A549 (cell line): ENCODE results near the gene PTGR1. TPM values are rescaled to one million over a fixed set of nuclear protein-coding genes. Genes with fewer than 3 reads are reported as not detected.

Experiments used
- ATAC-seq, 2 experiments: fragments of 200-7000 bp in 1 of 2; fragments of >200 bp in 1 of 2; cut with Nextera tagmentation in 1 of 2; cut with Tn5 transposase in 1 of 2; 3 replicates each; pipeline versions ENCODE4 v1.8.0 to v1.9.1; 2018 to 2020; ENCODE audit warnings: mild to moderate bottlenecking in 1 of 2, moderate library complexity in 1 of 2
- CTCF ChIA-PET: fragments of 300-600 bp; sonication (Branson Sonifier 250); formaldehyde crosslinking; extraction: SDS; loops from one replicate; lab custom pipeline; 2021; ENCODE audit warnings: antibody characterized with exemption, inconsistent platforms; lab: Yijun Ruan, JAX
- POLR2A ChIA-PET: fragments of 350-600 bp; formaldehyde crosslinking; extraction: SDS; loops from one replicate; lab custom pipeline; 2021; ENCODE audit warnings: antibody characterized with exemption, inconsistent platforms; lab: Yijun Ruan, JAX
- DNase-seq, 2 experiments: peaks; one replicate each; pipeline versions ENCODE4 v3.0.0 to v3.0.0-alpha.2; 2011 to 2016; ENCODE audit warnings: low read depth in 1 of 2, low spot score in 1 of 2
- FAIRE-seq: peaks from 2 replicates; lab custom pipeline; 2011; peaks lifted over from hg19 to GRCh38; lab: Jason Lieb, UNC
- H3K27ac ChIP-seq, 2 experiments: fragments of >200 bp; sonication (Bioruptor Twin); formaldehyde crosslinking; 3 replicates each; pipeline ENCODE4 v1.5.1; 2016 to 2017
- H3K4me1 ChIP-seq: fragments of >200 bp; sonication (Bioruptor Twin); formaldehyde crosslinking; 3 replicates; pipeline ENCODE4 v1.6.1; 2016
- H3K4me2 ChIP-seq: fragments of >200 bp; sonication (Bioruptor Twin); formaldehyde crosslinking; 3 replicates; pipeline ENCODE4 v1.6.1; 2016
- H3K4me3 ChIP-seq: fragments of >200 bp; sonication (Bioruptor Twin); formaldehyde crosslinking; 3 replicates; pipeline ENCODE4 v1.5.1; 2016
- H3K9me3 ChIP-seq: fragments of >200 bp; sonication (Bioruptor Twin); formaldehyde crosslinking; 3 replicates; pipeline ENCODE4 v1.6.1; 2016
- BCL3 ChIP-seq: fragments of >200 bp; sonication (Bioruptor Twin); formaldehyde crosslinking; IDR thresholded peaks from 3 replicates; pipeline ENCODE4 v1.6.1; 2016
- BHLHE40 ChIP-seq: IDR thresholded peaks from 2 replicates; pipeline ENCODE4 v1.6.1; 2012; ENCODE audit warnings: low read depth, low read length, inconsistent platforms
- CBX2 ChIP-seq: fragments of 200-600 bp; sonication (generic); IDR thresholded peaks from 2 replicates; pipeline ENCODE4 v1.6.1; 2016; ENCODE audit warnings: low read depth, mild to moderate bottlenecking, borderline replicate concordance
- CEBPB ChIP-seq, 2 experiments: fragments of >200 bp in 1 of 2; sonication (Bioruptor Twin) in 1 of 2; formaldehyde crosslinking in 1 of 2; IDR thresholded peaks; 2 replicates each; pipeline ENCODE4 v1.6.1; 2012 to 2016
- CHD4 ChIP-seq: fragments of 200-600 bp; sonication (generic); IDR thresholded peaks from 2 replicates; pipeline ENCODE4 v1.6.1; 2016; ENCODE audit warnings: antibody characterized with exemption, mild to moderate bottlenecking, borderline replicate concordance
- ELK1 ChIP-seq: fragments of 150-350 bp; IDR thresholded peaks from 2 replicates; pipeline ENCODE4 v1.6.1; 2014; ENCODE audit warnings: low read depth, mild to moderate bottlenecking, low read length
- EP300 ChIP-seq, 2 experiments: fragments of >200 bp; sonication (Bioruptor Twin); formaldehyde crosslinking; IDR thresholded peaks; 2 replicates in 1 of 2; 3 replicates in 1 of 2; pipeline ENCODE4 v1.6.1; 2016 to 2017
- GATA3 ChIP-seq: IDR thresholded peaks from 2 replicates; pipeline ENCODE4 v1.6.1; 2012; ENCODE audit warnings: borderline replicate concordance
- HDAC2 ChIP-seq: fragments of 200-600 bp; sonication (generic); IDR thresholded peaks from 2 replicates; pipeline ENCODE4 v1.6.1; 2016
- HMGXB4 ChIP-seq: fragments of 250-450 bp; sonication (Bioruptor Pico); IDR thresholded peaks from 2 replicates; pipeline ENCODE4 v1.5.0; 2021; ENCODE audit warnings: mild to moderate bottlenecking, moderate library complexity, borderline replicate concordance
- HOXA7 ChIP-seq: fragments of 250-450 bp; sonication (Bioruptor Pico); IDR thresholded peaks from 2 replicates; pipeline ENCODE4 v1.5.0; 2020; ENCODE audit warnings: mild to moderate bottlenecking, moderate library complexity
- HOXB13 ChIP-seq: fragments of 250-450 bp; sonication (Bioruptor Pico); IDR thresholded peaks from 2 replicates; pipeline ENCODE4 v1.5.0; 2020; ENCODE audit warnings: low read depth, mild to moderate bottlenecking, moderate library complexity
- HOXB5 ChIP-seq: fragments of 250-450 bp; sonication (Bioruptor Pico); IDR thresholded peaks from 2 replicates; pipeline ENCODE4 v1.5.0; 2020; ENCODE audit warnings: mild to moderate bottlenecking, moderate library complexity
- JUN ChIP-seq, 2 experiments: fragments of >200 bp; sonication (Bioruptor Twin); formaldehyde crosslinking; IDR thresholded peaks; 2 replicates in 1 of 2; 3 replicates in 1 of 2; pipeline ENCODE4 v1.6.1; 2016 to 2017
- KDM1A ChIP-seq: fragments of 200-600 bp; sonication (generic); IDR thresholded peaks from 2 replicates; pipeline ENCODE4 v1.6.1; 2016; ENCODE audit warnings: low read depth, mild to moderate bottlenecking
- MAFK ChIP-seq: fragments of 450-650 bp; IDR thresholded peaks from 2 replicates; pipeline ENCODE4 v1.6.1; 2014; ENCODE audit not compliant: partially characterized antibody
- NFE2L2 ChIP-seq: fragments of 150-350 bp; conservative IDR thresholded peaks from 2 replicates; pipeline ENCODE4 v1.6.1; 2014; ENCODE audit warnings: low read length
- NPAS2 ChIP-seq: fragments of 250-450 bp; sonication (Bioruptor Pico); IDR thresholded peaks from 2 replicates; pipeline ENCODE4 v1.8.0; 2022; ENCODE audit warnings: mild to moderate bottlenecking, moderate library complexity, borderline replicate concordance
- NR3C1 ChIP-seq: fragments of >200 bp; sonication (Bioruptor Twin); formaldehyde crosslinking; IDR thresholded peaks from 3 replicates; pipeline ENCODE4 v1.6.1; 2017
- PBX3 ChIP-seq: IDR thresholded peaks from 2 replicates; pipeline ENCODE4 v1.6.1; 2012
- PHF8 ChIP-seq: fragments of 200-600 bp; sonication (generic); IDR thresholded peaks from 2 replicates; pipeline ENCODE4 v1.6.1; 2016; ENCODE audit warnings: low read depth, mild to moderate bottlenecking, antibody characterized with exemption, moderate library complexity, borderline replicate concordance
- RARB ChIP-seq: fragments of 250-450 bp; sonication (Bioruptor Pico); IDR thresholded peaks from 2 replicates; pipeline ENCODE4 v1.8.0; 2021; ENCODE audit warnings: mild to moderate bottlenecking, moderate library complexity
- RFX5 ChIP-seq: fragments of 450-650 bp; IDR thresholded peaks from 2 replicates; pipeline ENCODE4 v1.7.1; 2014; ENCODE audit warnings: antibody characterized with exemption, mild to moderate bottlenecking, moderate library complexity
- RNF2 ChIP-seq: fragments of 200-600 bp; sonication (generic); IDR thresholded peaks from 2 replicates; pipeline ENCODE4 v1.6.1; 2016; ENCODE audit warnings: low read depth, mild to moderate bottlenecking, antibody characterized with exemption, moderate library complexity, borderline replicate concordance
- SMC3 ChIP-seq: fragments of >200 bp; sonication (Bioruptor Twin); formaldehyde crosslinking; IDR thresholded peaks from 3 replicates; pipeline ENCODE4 v1.6.1; 2018; ENCODE audit warnings: inconsistent platforms
- TFCP2L1 ChIP-seq: fragments of 250-450 bp; sonication (Bioruptor Pico); IDR thresholded peaks from 2 replicates; pipeline ENCODE4 v1.5.0; 2021; ENCODE audit warnings: mild to moderate bottlenecking
- ZSCAN20 ChIP-seq: fragments of 250-450 bp; sonication (Bioruptor Pico); IDR thresholded peaks from 2 replicates; pipeline ENCODE4 v1.8.0; 2022; ENCODE audit warnings: mild to moderate bottlenecking, moderate library complexity
- WGBS: methylation state at CpG from one replicate; pipeline ENCODE4 v1.1.6; 2017; ENCODE audit errors: missing lambda C conversion rate; 5-methylcytosine and 5-hydroxymethylcytosine counted together
- polyA plus RNA-seq, 4 experiments: library from polyadenylated mRNA; depleted of rRNA in 3 of 4; stranded (reverse); fragments of >200 nt; fragmentation: RNase III in 1 of 4; extraction: RNeasy Plus Mini Kit Qiagen cat#74134 plus additional on column Dnase treatment in 1 of 4; gene quantifications; 2 replicates in 3 of 4; 3 replicates in 1 of 4; pipeline ENCODE4 v1.2.3, GENCODE V29; 2011 to 2017

Gene PTGR1
- polyA plus RNA-seq, 2 of the 4 experiments (the other 2 are of a cell fraction), result 552 to 672 TPM

- FAIRE-seq (no peak), DNase-seq (no peak), ATAC-seq (no peak)
- Histone ChIP-seq H3K4me3 (no peak overlapping the region), H3K4me1 (no peaks in the 10 kb centered on the region), H3K4me2 (no peak overlapping the region), H3K27ac (no peak overlapping the region), H3K9me3 (peaks cover 98% of the 10 kb centered on the region)
- WGBS, result 82% methylated on average over 11 of the region's 11 CpGs
- TF ChIP-seq RNF2 (no peak), ELK1 (no peak), BCL3 (no peak), CBX2 (no peak), KDM1A (0 out of 2 replicates have a peak, but pooled peaks have one; percentile 21), PHF8 (no peak), NPAS2 (no peak), BHLHE40 (no peak), GATA3 (peak; percentile 51; the same call in 1 of the 2 replicates), HOXA7 (no peak), HOXB5 (CRISPR knock-in tag) (no peak), RFX5 (no peak), JUN (IDR thresholded peaks at IDR 0.05) (no peak), ZSCAN20 (CRISPR knock-in tag) (no peak)
- POLR2A ChIA-PET, result no interaction called here
- CTCF ChIA-PET, result interaction anchor here (0.6 kb wide), 2 partner anchors 86 to 230 kb away, joined by 3 to 4 read pairs; no protein-coding TSS in a partner anchor
These were observed 56.8 kb downstream of the PTGR1 start for GRCh38 chr9:111542497-111543254.

GRCh38 chr9:111533099-111533790 lies 66.2 kb downstream of the PTGR1 start:
- FAIRE-seq (no peak), DNase-seq (no peak), ATAC-seq (no peak)
- CTCF ChIA-PET, result interaction anchor here (0.6 to 1.0 kb wide), 3 partner anchors 9 to 119 kb away, joined by 3 to 11 read pairs (median 3); partner anchors contain the start of gene ZNF483
- Histone ChIP-seq H3K9me3 (peaks cover 55% of the 10 kb centered on the region), H3K4me1 (no peaks in the 10 kb centered on the region), H3K27ac (no peak overlapping the region), H3K4me3 (no peak overlapping the region), H3K4me2 (no peak overlapping the region)
- POLR2A ChIA-PET, result no interaction called here
- TF ChIP-seq PBX3 (no peak), PHF8 (no peak), JUN (IDR thresholded peaks at IDR 0.05) (no peak), HOXB13 (CRISPR knock-in tag) (no peak), GATA3 (no peak), MAFK (no peak), NPAS2 (no peak)
- 89% methylated on average over 5 of the region's 5 CpGs for WGBS

GRCh38 chr9:111531716-111532115 lies 67.7 kb downstream of the PTGR1 start:
- no peak for ATAC-seq
- Histone ChIP-seq H3K27ac (no peak overlapping the region), H3K4me3 (no peak overlapping the region), H3K4me1 (no peaks in the 10 kb centered on the region), H3K4me2 (no peak overlapping the region), H3K9me3 (peaks cover 40% of the 10 kb centered on the region)
- WGBS, result 88% methylated on average over 4 of the region's 4 CpGs
- CTCF ChIA-PET, result no interaction called here
- no peak for TF ChIP-seq SMC3
- no peak for TF ChIP-seq NR3C1
- TF ChIP-seq RFX5, result no peak
- no peak for TF ChIP-seq HDAC2
- TF ChIP-seq BHLHE40, result no peak
- TF ChIP-seq HMGXB4 (CRISPR knock-in tag), result no peak
- TF ChIP-seq RARB, result no peak
- TF ChIP-seq CHD4, result no peak
- TF ChIP-seq NFE2L2, result no peak
- no peak for TF ChIP-seq CBX2
- no peak for TF ChIP-seq EP300 (IDR thresholded peaks at IDR 0.05)
- TF ChIP-seq TFCP2L1 (CRISPR knock-in tag), result no peak
- TF ChIP-seq GATA3, result no peak
- no peak for TF ChIP-seq CEBPB (IDR thresholded peaks at IDR 0.05)
- TF ChIP-seq KDM1A, result no peak
- TF ChIP-seq MAFK, result no peak
- DNase-seq, result no peak
- POLR2A ChIA-PET, result no interaction called here
- FAIRE-seq, result no peak
